DND-41 (cell line): ENCODE measurements around the gene ITGA2B.

Experiments used
- ATAC-seq: fragments of 200-7000 bp; cut with Tn5 transposase; 3 replicates; pipeline ENCODE4 v1.9.1; 2021; ENCODE audit warnings: low read depth; ENCODE audit not compliant: insufficient read depth
- DNase-seq: peaks from one replicate; pipeline ENCODE4 v3.0.0-alpha.2; 2020
- H2AFZ ChIP-seq: 2 replicates; pipeline ENCODE4 v1.6.0; 2012; ENCODE audit warnings: low read depth, low read length
- H3K27ac ChIP-seq: 2 replicates; pipeline ENCODE4 v1.5.1; 2012; ENCODE audit warnings: low read length, inconsistent platforms
- H3K27me3 ChIP-seq: fragments of 200-600 bp; sonication (generic); 2 replicates; pipeline ENCODE4 v1.6.0; 2012; ENCODE audit warnings: low read length, mild to moderate bottlenecking, inconsistent platforms; ENCODE audit not compliant: insufficient read depth, poor library complexity
- H3K36me3 ChIP-seq: 2 replicates; pipeline ENCODE4 v1.5.1; 2012; ENCODE audit warnings: low read length, inconsistent platforms; ENCODE audit not compliant: insufficient read depth
- H3K4me1 ChIP-seq: 2 replicates; pipeline ENCODE4 v1.5.1; 2012; ENCODE audit warnings: mild to moderate bottlenecking, low read length; ENCODE audit not compliant: insufficient read depth
- H3K4me2 ChIP-seq: 2 replicates; pipeline ENCODE4 v1.6.0; 2012; ENCODE audit warnings: mild to moderate bottlenecking, moderate library complexity, low read length, inconsistent platforms; ENCODE audit not compliant: insufficient read depth
- H3K4me3 ChIP-seq, 2 experiments: fragments of 200-600 bp in 1 of 2; shearing (Covaris generic) in 1 of 2; 2 replicates each; pipeline ENCODE4 v1.5.1; 2012 to 2016; ENCODE audit warnings: inconsistent platforms in 2 of 2, low read length in 2 of 2, mild to moderate bottlenecking in 2 of 2, low read depth in 1 of 2, moderate library complexity in 1 of 2
- H3K79me2 ChIP-seq: 2 replicates; pipeline ENCODE4 v1.6.0; 2012; ENCODE audit warnings: low read length, inconsistent platforms; ENCODE audit not compliant: insufficient read depth
- H3K9ac ChIP-seq: 2 replicates; pipeline ENCODE4 v1.6.0; 2012; ENCODE audit warnings: low read depth, mild to moderate bottlenecking, inconsistent platforms, low read length, moderate library complexity
- H3K9me3 ChIP-seq: 2 replicates; pipeline ENCODE4 v1.5.1; 2012; ENCODE audit warnings: low read length, moderate library complexity, mild to moderate bottlenecking, inconsistent platforms; ENCODE audit not compliant: insufficient read depth, severe bottlenecking
- H4K20me1 ChIP-seq: 2 replicates; pipeline ENCODE4 v1.6.0; 2012; ENCODE audit warnings: low read length; ENCODE audit not compliant: insufficient read depth
- CTCF ChIP-seq: IDR thresholded peaks from 2 replicates; pipeline ENCODE4 v1.5.1; 2012; ENCODE audit warnings: borderline replicate concordance, low read length, moderate library complexity, mild to moderate bottlenecking; ENCODE audit not compliant: poor library complexity, severe bottlenecking; ENCODE audit errors: extremely low read depth
- EZH2 ChIP-seq: IDR thresholded peaks from 3 replicates; pipeline ENCODE4 v1.6.1; 2012; ENCODE audit warnings: borderline replicate concordance, low read depth, mild to moderate bottlenecking, moderate library complexity, low read length, inconsistent platforms; ENCODE audit not compliant: severe bottlenecking

Gene ITGA2B

GRCh38 chr17:44389281-44389680 is at the start of gene ITGA2B:
Gene ITGA2B, minus strand, starts transcription at chr17:44389649. Its CDS starts 176 bp downstream, at chr17:44389473.
- peaks cover 10% of the 10 kb centered on the region for H3K4me1 ChIP-seq
- H3K27me3 ChIP-seq, result no peaks in the 10 kb centered on the region
- no peak within 1 kb of the TSS for H3K9ac ChIP-seq
- DNase-seq (no peak), ATAC-seq (no peak)
- H3K27ac ChIP-seq, result no peak within 1 kb of the TSS
- no peaks in the 10 kb centered on the region for H3K36me3 ChIP-seq
- H2AFZ ChIP-seq, result no peak within 1 kb of the TSS
- H4K20me1 ChIP-seq, result no peaks in the 10 kb centered on the region
- H3K9me3 ChIP-seq, result no peaks in the 10 kb centered on the region
- H3K79me2 ChIP-seq, result no peaks in the 10 kb centered on the region
- H3K4me3 ChIP-seq, result no peak within 1 kb of the TSS
- TF ChIP-seq CTCF (no peak), EZH2 (no peak)
- no peak within 1 kb of the TSS for H3K4me2 ChIP-seq

- TF ChIP-seq EZH2 (no peak), CTCF (no peak)
- no peak for DNase-seq
- H3K4me1 ChIP-seq, result no peaks in the 10 kb centered on the region
- peaks cover 25% of the 10 kb centered on the region for H3K36me3 ChIP-seq
- ATAC-seq, result no peak
- H3K9ac ChIP-seq, result no peak overlapping the region
- no peak overlapping the region for H2AFZ ChIP-seq
- H3K27ac ChIP-seq, result no peak overlapping the region
- no peaks in the 10 kb centered on the region for H3K27me3 ChIP-seq
- no peak overlapping the region for H3K4me2 ChIP-seq
- H3K79me2 ChIP-seq, result peaks cover 54% of the 10 kb centered on the region
- no peaks in the 10 kb centered on the region for H3K9me3 ChIP-seq
- H3K4me3 ChIP-seq, result no peak overlapping the region
- H4K20me1 ChIP-seq, result peaks cover 4% of the 10 kb centered on the region; the same call in 1 of the 2 replicates
These were observed 49.7 kb upstream of the ITGA2B start for GRCh38 chr17:44439168-44439567.

- Histone ChIP-seq H3K27ac (no peak overlapping the region), H3K4me1 (no peaks in the 10 kb centered on the region), H4K20me1 (peaks cover 4% of the 10 kb centered on the region; the same call in 1 of the 2 replicates), H3K4me2 (no peak overlapping the region), H2AFZ (no peak overlapping the region), H3K79me2 (peaks cover 49% of the 10 kb centered on the region), H3K9ac (no peak overlapping the region), H3K4me3 (no peak overlapping the region), H3K36me3 (peaks cover 28% of the 10 kb centered on the region), H3K9me3 (no peaks in the 10 kb centered on the region), H3K27me3 (no peaks in the 10 kb centered on the region)
- DNase-seq (no peak), ATAC-seq (peak; percentile 29; the same call in 1 of the 3 replicates)
- no peak for TF ChIP-seq EZH2
- TF ChIP-seq CTCF, result no peak
These were observed 49.2 kb upstream of the ITGA2B start for GRCh38 chr17:44438636-44439035.

- ATAC-seq (no peak), DNase-seq (no peak)
- H3K27me3 ChIP-seq, result no peaks in the 10 kb centered on the region
- no peaks in the 10 kb centered on the region for H3K4me1 ChIP-seq
- no peak overlapping the region for H3K4me3 ChIP-seq
- H4K20me1 ChIP-seq, result peaks cover 4% of the 10 kb centered on the region; the same call in 1 of the 2 replicates
- peaks cover 36% of the 10 kb centered on the region for H3K79me2 ChIP-seq
- H3K9me3 ChIP-seq, result no peaks in the 10 kb centered on the region
- no peak overlapping the region for H3K27ac ChIP-seq
- no peak overlapping the region for H3K9ac ChIP-seq
- H2AFZ ChIP-seq, result no peak overlapping the region
- no peak for TF ChIP-seq EZH2
- no peak for TF ChIP-seq CTCF
- peaks cover 50% of the 10 kb centered on the region for H3K36me3 ChIP-seq
- no peak overlapping the region for H3K4me2 ChIP-seq
These were observed 46.9 kb upstream of the ITGA2B start for GRCh38 chr17:44436336-44436735.
